Kidney (tissue), 14 donors: ENCODE results near the gene HRG. TPM values are rescaled to one million over a fixed set of nuclear protein-coding genes. Genes with fewer than 3 reads are reported as not detected.

Experiments
- DNase-seq, 5 donors: peaks; one replicate each; pipeline ENCODE4 v3.0.0-alpha.2; 2013 to 2020
- FAIRE-seq: peaks from 2 replicates; lab custom pipeline; 2012; peaks lifted over from hg19 to GRCh38; lab: Jason Lieb, UNC
- H3K27ac ChIP-seq, 2 donors: one replicate each; pipeline ENCODE4 v1.7.0; 2013; ENCODE audit warnings: low read depth in 2 of 2, low read length in 2 of 2, inconsistent platforms in 1 of 2
- H3K27me3 ChIP-seq: one replicate; pipeline ENCODE4 v1.7.1; 2013; ENCODE audit warnings: low read length, inconsistent platforms; ENCODE audit not compliant: control insufficient read depth, insufficient read depth
- H3K36me3 ChIP-seq, 3 donors: one replicate each; pipeline versions ENCODE4 v1.7.0 to v1.7.1; 2013; ENCODE audit warnings: low read length in 3 of 3, control low read depth in 1 of 3, inconsistent platforms in 1 of 3; ENCODE audit not compliant: insufficient read depth in 3 of 3, control insufficient read depth in 2 of 3
- H3K4me1 ChIP-seq, 3 donors: one replicate each; pipeline versions ENCODE4 v1.7.0 to v1.7.1; 2013; ENCODE audit warnings: low read length in 3 of 3, inconsistent platforms in 1 of 3, low read depth in 1 of 3; ENCODE audit not compliant: control insufficient read depth in 2 of 3, insufficient read depth in 2 of 3
- H3K4me3 ChIP-seq, 3 donors: one replicate each; pipeline versions ENCODE4 v1.7.0 to v1.8.1; 2013; ENCODE audit warnings: low read length in 3 of 3, control low read depth in 1 of 3, inconsistent platforms in 1 of 3
- H3K9ac ChIP-seq, 3 donors: one replicate each; pipeline versions ENCODE4 v1.7.0 to v1.7.1; 2013; ENCODE audit warnings: low read length in 3 of 3, control low read depth in 1 of 3, inconsistent platforms in 1 of 3
- H3K9me3 ChIP-seq, 3 donors: one replicate each; pipeline versions ENCODE4 v1.7.0 to v1.7.1; 2013; ENCODE audit warnings: low read length in 3 of 3, control low read depth in 1 of 3, inconsistent platforms in 1 of 3; ENCODE audit not compliant: control insufficient read depth in 2 of 3, insufficient read depth in 1 of 3
- intact Hi-C: fragments of 100-400 bp; cut with DNase I; formaldehyde crosslinking; loops from one replicate; pipeline ENCODE4 v1.11.1; 2022
- polyA plus RNA-seq: library from polyadenylated mRNA; stranded (reverse); fragments of 350-450 nt; fragmentation: Illumina TruSeq; extraction: RNeasy Lipid Tissue Mini Kit (QIAGEN cat#74804); gene quantifications from one replicate; pipeline ENCODE4 v1.2.3, GENCODE V29; 2014; ENCODE audit warnings: low read depth, low replicate concordance; ENCODE audit not compliant: insufficient read depth
- total RNA-seq: library from RNA; stranded (reverse); fragmentation: NEBNext Ultra II Directional; extraction: Animal tissue kit (Norgen Biotek cat#: 25700); gene quantifications from one replicate; pipeline ENCODE4 v1.2.1, GENCODE V29; 2021
- TF ChIP-seq, protein P1 (sequence below): IDR thresholded peaks from 3 replicates; pipeline ENCODE4 v1.5.1; 2012; ENCODE audit warnings: mild to moderate bottlenecking, moderate library complexity, borderline replicate concordance; ENCODE audit not compliant: insufficient read depth; ENCODE audit errors: extremely low read depth
- donor health status: control.
- donor health status: control.
- donor health status: control.
- donor health status: control.
- donor health status: control.
- donor health status: DM: yes; HTN: yes; CAD: no.
- donor health status: Normal renal cell carcinoma (clear cell type).

The HRG gene
- total and polyA plus RNA-seq, 2 donors from 2014 or later: 0.35 to 22.8 TPM

DNA sequence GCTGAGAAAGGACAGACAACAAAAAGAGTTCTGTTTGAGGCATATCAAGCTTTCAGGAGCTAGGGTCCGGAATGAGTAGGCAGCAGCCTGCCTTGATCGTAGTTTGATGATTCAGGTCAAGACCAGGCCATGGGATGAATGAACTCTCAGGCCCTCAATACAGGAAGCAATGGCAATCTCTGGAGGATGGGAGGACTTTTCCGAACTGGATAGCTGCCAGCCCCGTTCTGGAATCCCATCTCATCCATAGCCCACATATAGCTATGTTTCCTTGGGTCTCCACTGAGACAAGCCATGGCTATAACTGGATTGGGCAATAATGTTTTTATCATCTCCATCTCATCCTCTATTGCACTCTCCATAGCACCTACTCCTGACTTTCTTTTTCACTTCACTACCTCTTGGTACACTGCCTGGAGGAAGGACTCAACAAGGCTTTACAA is 40.2 kb upstream of the HRG start:
- H3K27ac ChIP-seq: no peak overlapping the region
- H3K27me3 ChIP-seq: no peaks in the 10 kb centered on the region
- intact Hi-C loops: no loop called here
- no peaks in the 10 kb centered on the region for H3K9me3 ChIP-seq
- no peaks in the 10 kb centered on the region for H3K4me1 ChIP-seq
- H3K9ac ChIP-seq: no peak overlapping the region
- no peak overlapping the region for H3K4me3 ChIP-seq
- FAIRE-seq: no peak
- no peak for DNase-seq
- TF ChIP-seq, protein P1, sequence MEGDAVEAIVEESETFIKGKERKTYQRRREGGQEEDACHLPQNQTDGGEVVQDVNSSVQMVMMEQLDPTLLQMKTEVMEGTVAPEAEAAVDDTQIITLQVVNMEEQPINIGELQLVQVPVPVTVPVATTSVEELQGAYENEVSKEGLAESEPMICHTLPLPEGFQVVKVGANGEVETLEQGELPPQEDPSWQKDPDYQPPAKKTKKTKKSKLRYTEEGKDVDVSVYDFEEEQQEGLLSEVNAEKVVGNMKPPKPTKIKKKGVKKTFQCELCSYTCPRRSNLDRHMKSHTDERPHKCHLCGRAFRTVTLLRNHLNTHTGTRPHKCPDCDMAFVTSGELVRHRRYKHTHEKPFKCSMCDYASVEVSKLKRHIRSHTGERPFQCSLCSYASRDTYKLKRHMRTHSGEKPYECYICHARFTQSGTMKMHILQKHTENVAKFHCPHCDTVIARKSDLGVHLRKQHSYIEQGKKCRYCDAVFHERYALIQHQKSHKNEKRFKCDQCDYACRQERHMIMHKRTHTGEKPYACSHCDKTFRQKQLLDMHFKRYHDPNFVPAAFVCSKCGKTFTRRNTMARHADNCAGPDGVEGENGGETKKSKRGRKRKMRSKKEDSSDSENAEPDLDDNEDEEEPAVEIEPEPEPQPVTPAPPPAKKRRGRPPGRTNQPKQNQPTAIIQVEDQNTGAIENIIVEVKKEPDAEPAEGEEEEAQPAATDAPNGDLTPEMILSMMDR: no peak
- H3K36me3 ChIP-seq: no peaks in the 10 kb centered on the region

DNA sequence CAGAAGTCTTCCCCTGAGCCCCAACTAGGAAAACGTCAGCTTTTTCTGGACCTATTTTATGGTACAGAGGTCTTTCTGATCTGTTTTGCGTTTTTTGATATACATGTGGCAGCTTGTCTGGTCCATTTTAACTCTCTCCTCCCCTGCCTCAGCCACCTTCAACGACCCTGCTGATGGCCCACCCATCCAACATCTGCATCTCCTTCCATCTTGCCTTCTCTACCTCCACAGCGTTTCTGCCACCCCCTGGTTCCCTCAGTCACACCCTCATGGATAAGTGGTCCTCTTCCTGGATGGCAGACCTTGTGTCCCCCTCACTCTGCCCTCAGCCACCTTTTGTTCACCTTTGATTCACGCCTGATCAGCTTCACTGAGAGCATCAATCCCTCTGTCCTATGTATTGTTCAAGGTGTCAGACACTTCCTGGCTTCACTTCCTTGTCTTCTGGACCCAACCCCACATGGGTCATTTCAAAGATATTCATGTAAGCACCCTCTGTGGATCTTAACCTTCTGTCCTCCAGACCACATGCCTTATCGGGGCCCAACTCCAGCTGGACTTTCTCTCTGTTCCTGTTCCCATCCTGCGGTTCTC is 39.5 kb upstream of the HRG start:
- Histone ChIP-seq H3K4me1 (no peaks in the 10 kb centered on the region), H3K27ac (no peak overlapping the region), H3K9me3 (no peaks in the 10 kb centered on the region), H3K9ac (no peak overlapping the region), H3K36me3 (no peaks in the 10 kb centered on the region), H3K27me3 (no peaks in the 10 kb centered on the region), H3K4me3 (no peak overlapping the region)
- TF ChIP-seq, protein P1: no peak
- intact Hi-C loops: no loop called here
- DNase-seq: no peak
- FAIRE-seq: no peak

DNA sequence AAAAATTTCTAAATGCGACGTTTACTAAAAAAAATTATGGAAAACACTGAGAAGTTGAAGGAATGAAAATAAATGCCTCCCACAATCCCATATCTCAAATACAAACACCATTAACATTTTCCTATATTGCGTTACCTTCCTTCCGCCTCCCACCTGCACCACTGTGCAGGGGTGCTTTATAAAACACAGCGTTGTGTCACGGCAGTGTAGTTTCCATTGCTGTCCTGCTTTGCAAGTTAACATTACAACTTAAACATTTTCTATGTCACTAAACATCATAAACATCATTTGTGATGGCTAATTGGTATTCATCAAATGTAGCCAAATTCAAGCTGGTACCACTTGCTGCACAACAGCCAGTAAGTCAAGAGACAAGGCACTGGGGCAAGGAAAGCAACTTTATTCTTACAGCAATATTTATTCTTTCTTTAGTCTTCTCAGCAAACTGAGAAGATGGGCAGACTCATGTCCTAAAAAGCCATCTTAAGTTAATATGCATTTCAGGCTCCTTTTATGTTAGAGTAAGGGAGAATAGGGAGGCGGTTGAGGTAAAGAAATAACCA is 37.9 kb upstream of the HRG start:
- Histone ChIP-seq H3K4me3 (no peak overlapping the region), H3K27ac (no peak overlapping the region), H3K27me3 (no peaks in the 10 kb centered on the region), H3K9ac (no peak overlapping the region), H3K9me3 (no peaks in the 10 kb centered on the region), H3K36me3 (no peaks in the 10 kb centered on the region), H3K4me1 (no peaks in the 10 kb centered on the region)
- intact Hi-C loops: no loop called here
- DNase-seq (no peak), FAIRE-seq (no peak)
- TF ChIP-seq, protein P1: no peak

GRCh38 chr3:186628756-186629155 is 37.1 kb upstream of the HRG start:
- DNase-seq (no peak), FAIRE-seq (no peak)
- Histone ChIP-seq H3K27ac (no peak overlapping the region), H3K27me3 (no peaks in the 10 kb centered on the region), H3K36me3 (no peaks in the 10 kb centered on the region), H3K4me3 (no peak overlapping the region), H3K9me3 (no peaks in the 10 kb centered on the region), H3K9ac (no peak overlapping the region), H3K4me1 (no peaks in the 10 kb centered on the region)
- intact Hi-C loops: no loop called here
- TF ChIP-seq, protein P1: no peak
